GM18868 (cell line): ENCODE data around the gene COX8C.
"Not testable (repeated sequence)": the region's sequence is repeated elsewhere in the genome, so short reads cannot be mapped to it uniquely, and the experiment has no call there.

ENCODE experiments used
- ATAC-seq: cut with Tn5 transposase; IDR thresholded peaks from one replicate; pipeline ENCODE4 v1.9.1; 2021; ENCODE audit warnings: mild to moderate bottlenecking, moderate library complexity; ENCODE audit not compliant: unreplicated experiment

Gene COX8C

GRCh38 chr14:93320489-93320888 is 26.5 kb upstream of the COX8C start:
- no peak for ATAC-seq

DNA sequence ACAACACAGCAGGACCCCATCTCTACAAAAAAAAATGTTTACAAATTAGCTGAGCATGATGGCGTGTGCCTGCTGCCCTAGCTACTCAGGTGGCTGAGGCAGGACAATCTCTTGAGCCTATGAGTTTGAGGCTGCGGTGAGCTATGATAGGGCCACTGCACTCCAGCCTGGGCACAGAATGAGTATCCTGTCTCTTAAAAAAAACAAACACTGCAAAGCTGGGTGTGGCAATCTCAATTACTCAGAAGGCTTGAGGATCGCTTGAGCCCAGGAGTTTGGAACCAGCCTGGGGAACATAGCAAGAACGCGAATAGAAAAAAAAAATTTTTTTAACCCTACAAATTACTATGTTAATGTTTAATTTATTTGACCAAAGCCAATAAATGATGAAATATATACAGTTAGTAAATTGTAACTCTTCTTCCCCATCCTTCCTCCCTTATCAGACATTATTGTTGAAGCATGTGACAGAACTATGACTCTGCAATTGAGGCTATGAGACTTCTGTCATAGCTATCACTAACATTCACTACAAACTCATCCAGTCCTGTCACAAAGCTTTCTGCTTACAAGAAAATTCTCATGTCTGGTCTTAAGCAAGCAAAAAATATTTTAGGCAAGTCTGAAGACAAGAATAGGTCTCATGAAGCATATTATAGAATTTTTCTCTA is 23.9 kb upstream of the COX8C start:
- no peak for ATAC-seq

GRCh38 chr14:93323600-93324174 is 23.3 kb upstream of the COX8C start:
- ATAC-seq = no peak

GRCh38 chr14:93326196-93326595 is 20.8 kb upstream of the COX8C start:
- ATAC-seq = no peak

DNA sequence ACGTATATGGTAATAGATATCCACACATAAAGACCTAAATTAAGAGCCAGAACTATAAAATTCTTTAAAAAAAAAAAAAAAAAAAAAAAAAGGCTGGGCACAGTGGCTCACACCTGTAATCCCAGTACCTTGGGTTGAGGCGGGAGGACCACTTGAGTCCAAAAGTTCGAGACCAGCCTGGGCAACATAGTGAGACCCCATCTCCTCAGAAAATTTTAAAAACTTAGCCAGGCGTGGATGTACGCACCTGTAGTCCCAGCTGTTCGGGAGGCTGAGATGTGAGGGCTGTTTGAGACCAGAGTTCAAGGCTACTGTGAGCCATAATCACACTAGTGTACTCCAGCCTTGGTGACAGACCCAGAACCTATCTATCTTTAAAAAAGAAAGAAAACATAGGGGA is 18.4 kb upstream of the COX8C start:
- ATAC-seq = no peak

DNA sequence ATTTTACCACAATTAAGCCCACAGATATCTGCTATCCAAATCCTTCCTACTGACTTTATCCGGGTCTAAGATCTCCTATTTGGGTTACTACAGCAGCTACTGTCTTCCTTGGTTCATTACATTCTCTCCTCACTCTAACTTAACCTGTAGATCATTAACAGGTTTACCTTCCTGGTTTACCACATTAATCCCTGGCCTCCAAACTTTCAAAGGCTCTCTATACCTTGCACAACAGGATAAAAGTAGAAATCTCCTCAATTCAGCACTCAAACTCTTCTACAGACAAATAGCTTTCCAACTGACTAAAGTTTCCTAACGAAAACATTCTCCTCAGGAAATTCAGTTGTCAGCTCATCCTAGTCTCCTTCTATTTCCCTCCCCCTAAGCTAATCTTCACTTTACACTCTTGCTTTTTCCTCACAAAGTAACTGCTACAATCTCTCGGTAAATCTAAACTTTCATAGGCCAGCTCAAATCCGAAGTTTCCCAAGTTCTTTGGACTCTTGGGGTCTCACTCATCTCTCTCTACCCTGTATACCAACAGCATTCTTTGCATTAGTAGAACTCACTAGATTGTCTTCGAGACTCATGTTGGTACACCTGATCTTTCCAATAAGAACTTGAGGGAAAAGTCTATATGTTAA is 16.9 kb upstream of the COX8C start:
- ATAC-seq = no peak

DNA sequence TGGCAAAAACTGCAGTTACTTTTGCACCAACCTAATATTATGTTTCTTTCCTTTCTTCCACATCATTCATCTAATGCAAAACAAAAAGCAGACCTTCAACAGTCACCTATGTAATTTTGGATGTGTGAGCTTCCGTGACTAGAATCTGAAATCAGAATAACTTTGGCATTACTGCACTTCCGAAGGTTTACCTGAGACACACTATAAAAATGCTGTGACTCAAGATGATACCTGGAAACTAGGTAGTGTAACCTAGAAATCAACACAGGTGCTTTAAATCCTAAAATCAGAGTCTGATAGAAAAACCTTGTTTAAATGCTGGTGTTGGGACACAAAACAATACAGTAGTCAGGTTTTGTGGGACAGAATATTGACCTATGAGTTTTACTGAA is 16.4 kb upstream of the COX8C start:
- no peak for ATAC-seq

DNA sequence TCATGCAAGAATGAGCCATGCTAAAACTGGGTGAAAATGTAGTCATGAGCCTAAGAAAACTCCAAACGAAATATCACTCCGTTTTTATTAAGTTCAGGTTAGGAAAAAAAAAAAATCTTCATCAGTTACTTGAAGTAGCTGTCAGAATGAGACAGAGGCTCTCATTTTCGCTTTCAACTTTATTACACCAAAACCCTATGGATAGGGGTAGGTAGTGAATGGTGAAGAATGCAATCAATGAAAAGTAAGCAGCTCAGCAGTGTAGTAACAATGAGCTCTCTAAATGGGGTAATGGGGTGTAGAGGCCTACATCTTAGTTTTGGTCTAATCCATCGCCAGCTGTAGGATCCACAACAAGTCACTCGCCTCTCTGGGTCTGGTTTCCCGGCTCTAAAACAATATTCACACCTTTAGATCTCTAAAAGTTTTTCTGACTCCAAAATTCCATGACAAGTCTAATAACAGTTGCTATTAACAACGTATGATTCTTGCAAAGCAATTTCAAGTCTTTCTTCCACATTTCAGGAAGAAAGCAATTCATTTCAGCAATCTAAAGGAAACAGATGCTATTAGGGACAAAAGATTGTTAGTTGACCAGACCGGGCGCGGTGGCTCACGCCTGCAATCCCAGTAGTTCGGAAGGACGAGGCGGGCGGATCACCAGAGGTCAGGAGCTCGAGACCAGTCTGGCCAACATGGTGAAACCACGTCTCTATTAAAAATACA is 15.8 kb upstream of the COX8C start:
- no peak for ATAC-seq

- no peak for ATAC-seq
Measured at GRCh38 chr14:93331728-93332396, 15.1 kb upstream of the COX8C start.

- ATAC-seq = peak; percentile 52
Measured at GRCh38 chr14:93332397-93332852, 14.6 kb upstream of the COX8C start.

DNA sequence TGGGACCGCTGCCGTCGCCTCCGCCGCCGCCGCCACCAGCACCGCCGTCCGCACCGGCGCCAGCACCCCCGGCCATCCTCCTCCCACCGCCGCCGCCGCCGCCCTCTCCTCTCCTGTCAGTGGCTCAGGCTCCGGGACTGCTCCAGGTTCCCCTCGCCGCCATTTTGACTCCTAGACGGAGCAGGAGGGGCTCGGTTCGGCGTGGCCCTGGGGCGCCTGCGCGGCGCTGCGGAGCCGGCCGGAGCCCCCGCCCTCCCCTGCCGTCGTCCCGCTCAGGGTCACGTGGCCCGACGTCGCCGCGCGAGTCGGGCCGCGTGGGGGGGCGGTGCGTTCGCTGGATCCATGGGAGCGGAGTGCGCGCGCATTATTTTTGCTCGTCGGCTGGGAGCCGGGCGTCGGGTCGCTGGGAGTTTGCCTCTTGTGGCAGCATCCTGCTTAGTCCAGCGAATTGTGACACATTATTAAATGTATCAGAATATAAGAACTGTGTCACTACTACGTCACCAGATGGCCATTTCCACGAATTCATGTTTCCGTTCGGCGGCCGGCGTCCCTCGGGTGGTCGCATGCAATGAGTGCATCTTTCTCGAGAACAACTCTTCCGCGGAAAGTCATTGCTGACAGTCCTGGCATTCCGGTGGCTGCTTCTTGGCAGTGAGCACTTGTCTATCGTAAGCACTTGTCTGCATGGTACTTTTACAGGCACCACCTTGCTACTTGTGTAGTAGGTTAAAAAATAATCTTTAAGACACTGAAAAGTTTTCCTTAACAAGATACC is 13.9 kb upstream of the COX8C start, which contains the start of gene BTBD7:
Gene BTBD7, minus strand, starts transcription at position 184 of the 778 bp plus-strand sequence. CDS start 36,985 bp downstream, outside the sequence.
- ATAC-seq = peak; percentile 83

DNA sequence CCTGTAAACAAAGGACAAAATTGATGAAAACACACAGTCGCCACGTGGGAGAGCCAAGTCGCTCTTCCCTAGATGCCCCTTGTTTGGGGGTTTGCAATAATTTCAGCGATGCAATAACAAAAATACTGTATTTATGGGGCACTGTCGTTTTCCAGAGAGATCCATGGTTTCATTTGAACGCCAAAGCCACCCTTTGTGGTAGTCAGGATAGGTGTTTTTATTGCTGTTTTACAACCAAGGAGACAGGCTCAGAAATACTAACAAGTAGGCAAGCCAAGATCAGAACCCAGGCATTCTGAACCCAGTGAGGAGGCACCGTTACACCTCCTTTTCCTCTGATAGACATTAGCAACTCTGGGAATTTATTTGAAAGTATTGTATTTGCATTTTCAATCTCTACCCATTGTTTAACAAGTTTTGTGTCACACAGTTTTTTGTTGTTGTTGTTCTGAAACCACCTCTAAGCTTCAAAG is 13.3 kb upstream of the COX8C start:
- no peak for ATAC-seq

DNA sequence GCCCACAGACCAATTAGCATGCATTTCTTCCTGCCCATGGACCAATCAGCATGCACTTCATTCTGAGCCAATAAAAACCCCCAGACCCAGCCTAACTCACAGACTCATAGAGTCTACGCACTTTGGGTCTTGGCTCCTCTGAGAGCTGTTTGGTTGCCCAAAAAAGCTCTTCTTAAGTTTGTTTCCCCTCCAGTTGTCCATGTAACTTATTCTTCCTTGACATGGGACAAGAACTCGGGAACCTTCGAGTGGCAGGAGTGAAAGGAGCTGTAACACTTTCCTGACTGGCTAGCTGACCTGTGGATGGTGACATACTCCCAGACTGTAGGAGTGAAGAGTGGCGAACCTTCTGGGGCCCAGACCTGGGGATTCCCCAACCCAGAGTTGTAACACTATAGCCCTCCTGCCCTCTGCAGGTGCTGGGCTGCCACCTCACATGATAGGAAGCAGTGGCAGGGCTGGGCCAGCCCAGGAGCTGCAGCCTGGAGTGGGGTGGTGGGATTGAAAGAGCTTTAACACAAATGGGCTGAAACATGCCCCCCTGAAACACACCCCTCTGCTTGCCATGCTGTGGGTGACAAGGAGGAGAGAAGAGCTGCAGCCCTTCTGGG is 9.7 kb upstream of the COX8C start:
- ATAC-seq = no peak

DNA sequence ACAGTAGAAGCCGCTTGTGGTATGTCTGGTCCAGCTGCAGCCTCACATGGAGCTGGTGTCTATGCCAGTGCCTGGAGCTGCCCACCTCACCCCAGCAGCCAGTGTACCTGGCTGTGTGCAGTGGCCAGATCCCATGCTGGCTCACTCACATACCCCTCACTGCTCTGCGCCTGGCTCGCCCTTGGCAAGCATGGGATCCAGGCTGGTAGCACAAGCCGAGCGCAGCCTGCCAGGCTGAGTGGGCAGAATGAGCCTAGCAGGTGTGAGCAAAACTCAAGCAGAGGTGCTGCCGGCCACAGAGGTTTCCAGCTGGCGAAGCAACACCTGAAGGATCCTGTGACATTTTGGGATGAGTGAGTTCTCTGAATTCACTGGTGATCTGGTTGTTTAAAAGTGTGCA is 9.1 kb upstream of the COX8C start:
- no peak for ATAC-seq

GRCh38 chr14:93343266-93343665 is 3.7 kb upstream of the COX8C start:
- no peak for ATAC-seq

- ATAC-seq = no peak
Measured at GRCh38 chr14:93343797-93344196, 3.2 kb upstream of the COX8C start.

- no peak for ATAC-seq
Measured at GRCh38 chr14:93347850-93348249, 868 bp downstream of the COX8C start.

DNA sequence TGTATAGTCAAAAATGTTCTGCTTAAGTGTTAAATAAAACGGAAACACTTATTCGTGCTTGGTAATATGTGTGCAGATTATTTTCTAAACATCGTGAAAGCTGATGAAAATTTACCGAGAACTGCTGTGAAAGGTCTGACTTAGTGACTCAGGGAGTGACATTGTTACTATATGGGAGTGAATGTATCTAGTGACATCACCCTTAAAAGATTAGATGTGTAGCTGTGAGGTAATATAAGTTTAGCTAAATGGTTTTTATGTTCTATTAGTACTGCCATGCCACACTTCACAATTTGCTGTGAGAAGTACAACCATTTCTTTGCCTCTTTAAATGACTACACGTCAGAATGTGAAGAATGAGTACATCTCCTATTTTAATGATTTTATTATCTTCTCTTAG is 1.3 kb downstream of the COX8C start:
- ATAC-seq = no peak

DNA sequence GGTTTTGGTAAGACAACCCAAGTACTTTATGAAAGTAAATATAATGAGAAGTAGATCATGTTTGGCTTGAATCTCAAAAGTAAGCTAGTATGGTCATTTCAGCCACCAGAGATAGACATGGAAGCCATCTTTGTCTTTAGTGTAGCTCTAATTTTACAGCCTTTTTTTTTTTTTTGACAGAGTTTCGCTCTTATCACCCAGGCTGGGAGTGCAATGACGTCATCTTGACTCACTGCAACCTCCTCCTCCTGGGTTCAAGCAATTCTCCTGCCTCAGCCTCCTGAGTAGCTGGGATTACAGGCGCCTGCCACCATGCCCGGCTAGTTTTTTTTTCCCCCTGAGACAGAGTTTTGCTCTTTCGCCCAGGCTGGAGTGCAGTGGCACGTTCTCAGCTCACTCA is 7.9 kb downstream of the COX8C start:
- not testable (repeated sequence) for ATAC-seq
